ENCODE data around the gene ANO6.

ANO6 gene

DNA sequence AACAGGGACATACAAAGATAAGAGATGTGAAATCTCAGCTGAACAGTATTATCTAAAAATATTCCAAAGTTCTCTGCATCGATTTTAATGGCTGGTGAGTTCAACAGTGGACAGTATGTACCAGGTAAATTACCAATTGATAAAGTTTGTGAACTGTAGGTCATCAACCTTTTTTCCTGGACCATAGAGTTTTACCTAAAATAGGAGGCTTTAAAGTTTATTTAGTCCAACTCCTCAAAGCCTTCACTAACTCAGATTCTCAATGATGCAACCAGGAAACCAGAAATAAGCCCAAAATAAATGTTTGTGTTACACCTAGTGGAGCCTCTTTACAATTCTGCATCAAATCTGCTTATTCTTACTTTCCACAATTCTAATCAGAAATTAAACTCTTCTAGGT is 205.8 kb downstream of the ANO6 start:
- no peak for DNase-seq (ENCODE audit: extremely low read depth, low read depth)
- TF ChIP-seq, protein P1, sequence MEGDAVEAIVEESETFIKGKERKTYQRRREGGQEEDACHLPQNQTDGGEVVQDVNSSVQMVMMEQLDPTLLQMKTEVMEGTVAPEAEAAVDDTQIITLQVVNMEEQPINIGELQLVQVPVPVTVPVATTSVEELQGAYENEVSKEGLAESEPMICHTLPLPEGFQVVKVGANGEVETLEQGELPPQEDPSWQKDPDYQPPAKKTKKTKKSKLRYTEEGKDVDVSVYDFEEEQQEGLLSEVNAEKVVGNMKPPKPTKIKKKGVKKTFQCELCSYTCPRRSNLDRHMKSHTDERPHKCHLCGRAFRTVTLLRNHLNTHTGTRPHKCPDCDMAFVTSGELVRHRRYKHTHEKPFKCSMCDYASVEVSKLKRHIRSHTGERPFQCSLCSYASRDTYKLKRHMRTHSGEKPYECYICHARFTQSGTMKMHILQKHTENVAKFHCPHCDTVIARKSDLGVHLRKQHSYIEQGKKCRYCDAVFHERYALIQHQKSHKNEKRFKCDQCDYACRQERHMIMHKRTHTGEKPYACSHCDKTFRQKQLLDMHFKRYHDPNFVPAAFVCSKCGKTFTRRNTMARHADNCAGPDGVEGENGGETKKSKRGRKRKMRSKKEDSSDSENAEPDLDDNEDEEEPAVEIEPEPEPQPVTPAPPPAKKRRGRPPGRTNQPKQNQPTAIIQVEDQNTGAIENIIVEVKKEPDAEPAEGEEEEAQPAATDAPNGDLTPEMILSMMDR (IDR thresholded peaks at IDR 0.05; ENCODE audit: low read depth, low read length): no peak

DNA sequence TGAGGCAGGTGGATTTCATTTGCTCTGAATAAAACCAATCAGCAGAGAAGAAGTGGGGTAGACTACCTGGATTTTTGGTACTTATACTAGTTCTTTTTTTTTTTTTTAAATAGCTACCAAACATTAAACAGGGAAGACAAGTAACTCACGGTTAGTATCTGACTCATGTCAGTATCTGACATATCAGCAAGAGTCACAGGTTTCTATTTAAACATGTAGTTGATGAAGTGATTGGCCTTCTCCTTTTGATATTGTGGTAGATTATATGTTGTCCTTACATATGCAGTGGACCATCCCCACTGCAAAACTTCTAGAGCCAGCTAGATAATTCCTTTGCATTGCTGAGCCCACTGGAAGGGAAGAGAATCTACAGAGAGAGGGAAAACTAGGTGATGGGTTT is 208.0 kb downstream of the ANO6 start:
- TF ChIP-seq, protein P1 (IDR thresholded peaks at IDR 0.05; ENCODE audit: low read depth, low read length): no peak

DNA sequence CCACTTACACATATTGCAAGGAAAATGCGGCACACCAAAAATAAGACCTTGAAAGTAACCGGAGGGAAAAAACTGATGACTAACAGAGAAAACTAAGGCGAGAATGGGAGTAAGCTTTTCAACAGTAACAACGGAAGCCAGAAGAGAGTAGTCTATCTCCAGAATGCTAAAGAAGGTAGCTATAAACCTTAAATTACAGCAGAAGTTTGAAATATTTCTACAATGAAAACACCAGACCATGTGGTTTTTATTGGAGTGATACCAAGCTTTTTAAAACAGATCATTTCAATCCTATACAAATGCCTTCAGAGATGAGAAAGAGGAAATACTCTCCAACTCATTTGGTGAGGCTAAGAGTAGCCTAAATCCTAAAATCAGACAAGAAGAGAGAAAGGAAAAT is 209.5 kb downstream of the ANO6 start:
- TF ChIP-seq, protein P1 (IDR thresholded peaks at IDR 0.05; ENCODE audit: low read depth, low read length): no peak
- DNase-seq (ENCODE audit: extremely low read depth, low read depth): no peak

More for the DNA sequence above, 208.0 kb downstream of the ANO6 start:
- DNase-seq (ENCODE audit: extremely low read depth, low read depth): no peak

DNA sequence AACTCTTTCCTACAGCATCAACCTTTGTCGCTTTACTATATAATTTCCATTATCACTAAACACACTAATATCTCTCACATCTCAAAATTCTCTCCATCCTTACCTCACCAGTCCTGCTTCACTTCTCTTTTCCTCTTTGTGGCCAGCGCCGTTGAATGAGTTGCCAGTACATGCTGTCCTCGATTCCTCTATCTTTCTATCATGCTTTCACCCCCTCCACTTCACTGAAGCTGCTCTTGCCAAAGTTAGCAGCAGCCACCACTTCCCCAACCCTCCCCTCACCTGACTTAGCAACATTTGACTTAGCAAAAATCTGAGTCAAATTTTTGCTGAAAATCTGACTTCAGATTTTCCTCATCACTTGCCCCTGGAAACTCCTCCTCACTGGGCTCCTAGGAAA is 210.4 kb downstream of the ANO6 start:
- no peak for DNase-seq (ENCODE audit: extremely low read depth, low read depth)

DNA sequence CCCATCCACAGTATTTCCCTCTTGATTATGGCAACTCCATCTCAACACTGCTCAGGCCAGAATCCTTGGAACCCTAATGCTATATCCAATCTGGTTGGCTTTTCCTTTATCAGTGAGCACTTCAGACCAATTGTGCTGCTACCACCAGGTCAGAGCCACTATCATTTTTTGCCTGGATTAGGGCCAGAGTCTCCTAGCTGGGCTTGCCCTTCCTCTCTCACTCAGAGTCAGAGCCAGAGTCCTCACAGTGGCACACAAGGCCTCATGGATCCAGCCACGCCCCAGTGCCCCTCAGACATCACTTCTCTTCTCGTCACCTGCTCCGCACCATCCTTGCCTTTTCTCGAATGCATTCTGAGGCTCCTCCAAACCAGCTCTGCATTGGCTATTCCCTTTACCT is 211.1 kb downstream of the ANO6 start:
- DNase-seq (ENCODE audit: extremely low read depth, low read depth): no peak
- TF ChIP-seq, protein P1 (IDR thresholded peaks at IDR 0.05; ENCODE audit: low read depth, low read length): no peak

More for the DNA sequence above, 210.4 kb downstream of the ANO6 start:
- TF ChIP-seq, protein P1 (IDR thresholded peaks at IDR 0.05; ENCODE audit: low read depth, low read length): no peak

DNA sequence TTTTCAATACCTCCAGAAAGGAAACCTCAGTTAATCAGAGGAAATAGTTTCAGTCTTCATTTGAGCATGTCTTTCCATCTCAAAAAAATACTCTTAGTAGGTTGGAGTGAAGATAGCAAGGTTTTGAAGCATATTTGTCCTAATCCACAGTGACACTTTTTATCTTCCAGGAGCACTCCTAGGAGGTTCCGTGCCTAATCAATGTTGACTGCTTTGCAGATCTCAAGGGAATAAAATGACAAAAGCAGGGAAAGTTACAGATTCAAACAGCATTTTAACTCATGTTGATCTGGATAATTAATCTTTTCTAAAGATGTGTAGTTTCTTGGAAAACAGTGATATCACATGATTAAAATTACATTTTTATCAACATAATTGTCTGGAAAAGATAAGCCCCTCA is 213.9 kb downstream of the ANO6 start:
- no peak for DNase-seq (ENCODE audit: extremely low read depth, low read depth)
- TF ChIP-seq, protein P1 (IDR thresholded peaks at IDR 0.05; ENCODE audit: low read depth, low read length): no peak

DNA sequence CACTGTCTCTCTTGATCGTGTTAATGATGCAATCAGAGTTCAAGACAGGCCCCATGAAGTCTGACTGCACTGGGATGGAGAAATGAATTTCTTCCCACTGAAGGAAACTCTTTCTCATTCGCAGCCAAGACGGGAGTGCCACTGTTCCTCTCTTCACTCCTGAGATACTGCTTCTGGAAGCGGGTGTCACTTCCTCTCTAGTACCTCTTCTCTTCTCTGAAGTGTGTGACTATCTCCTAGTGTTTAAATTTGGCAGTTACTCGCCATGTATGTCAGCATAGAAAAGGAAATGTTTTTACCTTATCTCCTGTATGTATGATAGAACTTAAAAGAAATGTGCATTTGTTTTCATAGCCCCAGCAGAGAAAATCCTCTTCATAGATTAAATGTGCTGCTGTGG is 215.2 kb downstream of the ANO6 start:
- TF ChIP-seq, protein P1 (IDR thresholded peaks at IDR 0.05; ENCODE audit: low read depth, low read length): no peak
- no peak for DNase-seq (ENCODE audit: extremely low read depth, low read depth)

Measured in AG09319 (cell line).